Spleen (tissue), 11 donors: ENCODE measurements around the gene MDM4. TPM values are rescaled to one million over a fixed set of nuclear protein-coding genes. Genes with fewer than 3 reads are reported as not detected.
A peak's percentile ranks its signal among the peaks of the same experiment; 100 is the strongest.

ENCODE experiments used
- DNase-seq: peaks from one replicate; pipeline ENCODE4 v3.0.0-alpha.2; 2020
- H3K27ac ChIP-seq, 8 donors: fragments of 200-600 bp; sonication (generic) in 7 of 8; 1 replicate in 4 of 8; 2 replicates in 4 of 8; pipeline versions ENCODE4 v1.5.0 to v1.8.0; 2016 to 2021; ENCODE audit warnings: inconsistent platforms in 4 of 8, mild to moderate bottlenecking in 4 of 8, moderate library complexity in 1 of 8
- H3K27me3 ChIP-seq, 7 donors: fragments of 200-600 bp; sonication (generic) in 6 of 7; replicated peaks in 1 of 7; 1 replicate in 4 of 7; 2 replicates in 3 of 7; pipeline versions ENCODE4 v1.5.0 to v1.8.0; 2016 to 2021; ENCODE audit warnings: inconsistent platforms in 3 of 7, mild to moderate bottlenecking in 1 of 7
- H3K36me3 ChIP-seq, 6 donors: fragments of 200-600 bp; sonication (generic) in 5 of 6; 1 replicate in 4 of 6; 2 replicates in 2 of 6; pipeline versions ENCODE4 v1.5.0 to v1.8.0; 2016 to 2021; ENCODE audit warnings: inconsistent platforms in 2 of 6
- H3K4me1 ChIP-seq, 6 donors: fragments of 200-600 bp; sonication (generic) in 5 of 6; 1 replicate in 3 of 6; 2 replicates in 3 of 6; pipeline versions ENCODE4 v1.5.0 to v1.8.0; 2016 to 2021; ENCODE audit warnings: inconsistent platforms in 3 of 6
- H3K4me3 ChIP-seq, 8 donors: fragments of 200-600 bp; sonication (generic) in 7 of 8; 1 replicate in 4 of 8; 2 replicates in 4 of 8; pipeline versions ENCODE4 v1.5.0 to v1.8.0; 2016 to 2021; ENCODE audit warnings: inconsistent platforms in 4 of 8, mild to moderate bottlenecking in 4 of 8, moderate library complexity in 2 of 8
- H3K9me3 ChIP-seq, 8 donors: fragments of 200-600 bp; sonication (generic) in 7 of 8; 1 replicate in 4 of 8; 2 replicates in 4 of 8; pipeline versions ENCODE4 v1.5.0 to v1.8.0; 2016 to 2021; ENCODE audit warnings: inconsistent platforms in 4 of 8
- POLR2A ChIP-seq, 3 donors: fragments of 450-650 bp; IDR thresholded peaks; one replicate each; pipeline ENCODE4 v1.5.1; 2017; ENCODE audit warnings: antibody characterized with exemption in 3 of 3, mild to moderate bottlenecking in 1 of 3
- POLR2AphosphoS5 ChIP-seq, 3 donors: sonication (generic); formaldehyde crosslinking; IDR thresholded peaks; one replicate each; pipeline ENCODE4 v1.5.1; 2017; ENCODE audit warnings: antibody characterized with exemption in 3 of 3
- WGBS, 5 donors: extraction: QIAGEN DNeasy Blood & Tissue Kit in 3 of 5; methylation state at CpG; one replicate each; pipeline versions ENCODE4 v1.1.5 to v1.1.7; 2013 to 2018; 5-methylcytosine and 5-hydroxymethylcytosine counted together
- intact Hi-C: fragments of 100-400 bp; cut with DNase I; formaldehyde crosslinking; loops from one replicate; pipeline ENCODE4 v1.15.0; 2023; ENCODE audit warnings: low total_unique reads
- polyA plus RNA-seq, 3 donors: library from polyadenylated mRNA; stranded (reverse); fragments of 200-250 nt; gene quantifications; one replicate each; pipeline ENCODE4 v1.2.1, GENCODE V29; 2013
- total RNA-seq, 7 donors: library from RNA; depleted of rRNA in 3 of 7; stranded (reverse); fragments of >200 nt in 3 of 7; fragmentation: NEBNext Ultra II Directional in 4 of 7; extraction: Animal tissue kit (Norgen Biotek cat#: 25700) in 4 of 7; gene quantifications; one replicate each; pipeline versions ENCODE4 v1.1.0 to v1.2.1, GENCODE V29; 2016 to 2021
- TF ChIP-seq, protein P1 (sequence below), 11 experiments: fragments of 200-600 bp in 7 of 11; fragments of 450-650 bp in 4 of 11; sonication (generic) in 4 of 11; IDR thresholded peaks in 8 of 11; conservative IDR thresholded peaks in 3 of 11; 1 replicate in 7 of 11; 2 replicates in 4 of 11; pipeline versions ENCODE4 v1.4.0 to v1.8.0; 2016 to 2021; ENCODE audit warnings: antibody characterized with exemption in 11 of 11, inconsistent platforms in 4 of 11, mild to moderate bottlenecking in 1 of 11
- donor health status: healthy with polysubstance abuse.
- donor health status: DM: no; HTN: no; CAD: no; lungs with moderate emphysema.
- donor health status: DM: no; HTN: no; CAD: no.
- donor health status: Bipolar disorder and iron deficiency.
- donor health status: healthy.
- donor health status: DM: no; HTN: no; CAD: no.
- donor health status: DM: yes; HTN: yes; CAD: no.

Gene MDM4
- total and polyA plus RNA-seq, 10 donors, result 10.6 to 192 (median 157) TPM

DNA sequence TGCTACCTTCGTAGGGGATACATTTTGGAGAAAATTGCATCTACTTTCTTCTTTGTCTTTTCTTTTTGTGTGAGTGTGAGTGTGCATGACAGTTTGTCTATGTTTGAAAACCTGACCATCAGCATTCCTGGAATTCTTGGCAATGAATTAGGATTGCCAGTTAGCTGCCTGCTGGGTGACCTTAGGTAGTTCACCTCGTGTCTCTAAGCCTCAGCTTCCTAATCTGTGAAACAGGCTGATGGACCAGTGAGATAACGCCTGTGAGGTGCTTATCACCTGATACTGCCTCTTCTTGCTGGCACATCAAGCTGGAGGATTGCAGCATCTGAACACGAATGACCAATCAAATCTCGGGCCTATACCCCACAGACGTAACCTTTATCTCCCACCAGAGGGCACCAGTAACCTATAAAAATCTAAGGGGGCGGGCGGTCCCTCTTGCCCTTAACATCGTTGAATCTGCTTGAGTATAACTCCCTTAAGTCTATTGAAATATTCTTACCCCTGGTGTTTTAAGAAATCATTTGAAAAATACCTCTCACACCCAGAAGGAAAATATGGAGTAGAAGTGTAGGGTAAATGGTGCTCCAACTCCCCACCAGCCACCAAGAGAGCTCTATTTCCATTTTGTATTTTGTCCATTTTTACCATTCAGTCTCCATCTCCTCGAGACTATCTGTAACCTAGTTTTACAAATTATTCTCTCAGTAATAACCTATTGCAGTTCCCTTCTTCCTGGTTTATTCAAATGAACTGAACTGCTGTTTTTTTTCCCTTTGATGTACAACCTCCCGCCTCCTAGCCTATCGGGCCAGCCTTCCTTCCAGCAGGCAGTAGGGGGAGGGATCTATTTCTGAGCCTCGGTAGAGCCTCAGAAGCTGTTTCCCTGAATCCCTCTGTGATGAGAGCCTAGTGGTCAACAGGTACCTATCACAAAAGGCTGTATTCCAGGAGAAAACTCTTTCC, 49.7 kb downstream of the MDM4 start:
- H3K27ac ChIP-seq, result peak overlapping the region in 3 of 8 donors; percentile 53 to 72 (median 66)
- no peak overlapping the region for H3K4me3 ChIP-seq
- H3K27me3 ChIP-seq, result no peaks in the 10 kb centered on the region
- peaks cover 0 to 86% (median 16%) of the 10 kb centered on the region in 6 donors for H3K36me3 ChIP-seq
- WGBS, 5 donors, result 30 to 41% (median 37%) methylated on average over 13 of the region's 13 CpGs
- peaks cover 11 to 38% (median 18%) of the 10 kb centered on the region in 6 donors for H3K4me1 ChIP-seq
- intact Hi-C loops, result loop anchor here (5.0 kb wide), 2 partner anchors 196 to 241 kb away; no protein-coding TSS in a partner anchor
- TF ChIP-seq POLR2A (IDR thresholded peaks at IDR 0.05), result no peak
- TF ChIP-seq POLR2AphosphoS5 (IDR thresholded peaks at IDR 0.05), result no peak
- TF ChIP-seq, protein P1, sequence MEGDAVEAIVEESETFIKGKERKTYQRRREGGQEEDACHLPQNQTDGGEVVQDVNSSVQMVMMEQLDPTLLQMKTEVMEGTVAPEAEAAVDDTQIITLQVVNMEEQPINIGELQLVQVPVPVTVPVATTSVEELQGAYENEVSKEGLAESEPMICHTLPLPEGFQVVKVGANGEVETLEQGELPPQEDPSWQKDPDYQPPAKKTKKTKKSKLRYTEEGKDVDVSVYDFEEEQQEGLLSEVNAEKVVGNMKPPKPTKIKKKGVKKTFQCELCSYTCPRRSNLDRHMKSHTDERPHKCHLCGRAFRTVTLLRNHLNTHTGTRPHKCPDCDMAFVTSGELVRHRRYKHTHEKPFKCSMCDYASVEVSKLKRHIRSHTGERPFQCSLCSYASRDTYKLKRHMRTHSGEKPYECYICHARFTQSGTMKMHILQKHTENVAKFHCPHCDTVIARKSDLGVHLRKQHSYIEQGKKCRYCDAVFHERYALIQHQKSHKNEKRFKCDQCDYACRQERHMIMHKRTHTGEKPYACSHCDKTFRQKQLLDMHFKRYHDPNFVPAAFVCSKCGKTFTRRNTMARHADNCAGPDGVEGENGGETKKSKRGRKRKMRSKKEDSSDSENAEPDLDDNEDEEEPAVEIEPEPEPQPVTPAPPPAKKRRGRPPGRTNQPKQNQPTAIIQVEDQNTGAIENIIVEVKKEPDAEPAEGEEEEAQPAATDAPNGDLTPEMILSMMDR (IDR thresholded peaks at IDR 0.05 in 8 of 11, conservative IDR thresholded peaks at IDR 0.05 in 3 of 11), result peak; percentile 64 to 86 (median 79)
- no peaks in the 10 kb centered on the region for H3K9me3 ChIP-seq
- no peak for DNase-seq

- no peak for TF ChIP-seq POLR2A (IDR thresholded peaks at IDR 0.05)
- no peak for TF ChIP-seq POLR2AphosphoS5 (IDR thresholded peaks at IDR 0.05)
- TF ChIP-seq, protein P1 (IDR thresholded peaks at IDR 0.05 in 8 of 11, conservative IDR thresholded peaks at IDR 0.05 in 3 of 11), result no peak
- no peak overlapping the region for H3K4me3 ChIP-seq
- DNase-seq, result no peak
- H3K27me3 ChIP-seq, result no peaks in the 10 kb centered on the region
- intact Hi-C loops, result loop anchor here (5.0 kb wide), 2 partner anchors 196 to 241 kb away; no protein-coding TSS in a partner anchor
- WGBS, 5 donors, result 88 to 95% (median 91%) methylated on average over 6 of the region's 6 CpGs
- H3K27ac ChIP-seq, result no peak overlapping the region
- peaks cover 0 to 85% (median 17%) of the 10 kb centered on the region in 6 donors for H3K36me3 ChIP-seq
- no peaks in the 10 kb centered on the region for H3K9me3 ChIP-seq
- H3K4me1 ChIP-seq, result peaks cover 11 to 38% (median 18%) of the 10 kb centered on the region in 6 donors
Measured at GRCh38 chr1:204566583-204566955, 50.4 kb downstream of the MDM4 start.

DNA sequence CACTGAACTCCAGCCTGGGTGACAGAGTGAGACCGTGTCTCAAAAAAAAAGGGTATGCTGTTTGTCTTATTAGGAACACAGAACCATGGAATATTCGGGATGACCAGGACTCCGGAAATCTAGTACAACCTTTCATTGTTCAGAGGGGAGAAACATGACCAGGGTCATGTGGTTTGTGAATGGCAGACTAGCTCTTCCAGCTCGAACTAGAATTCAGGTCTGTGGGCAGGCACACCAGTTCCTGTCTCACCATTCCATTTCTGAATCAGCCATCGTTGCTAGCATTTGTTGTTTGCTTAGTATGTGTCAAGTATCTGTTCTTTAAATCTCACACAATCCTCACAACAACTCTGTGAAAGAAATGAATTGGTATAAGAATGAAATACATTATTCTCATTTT, 50.9 kb downstream of the MDM4 start:
- intact Hi-C loops, result loop anchor here (5.0 kb wide), 2 partner anchors 195 to 240 kb away; no protein-coding TSS in a partner anchor
- Histone ChIP-seq H3K9me3 (no peaks in the 10 kb centered on the region), H3K36me3 (peaks cover 0 to 85% (median 15%) of the 10 kb centered on the region in 6 donors), H3K27ac (no peak overlapping the region), H3K4me3 (no peak overlapping the region), H3K4me1 (peaks cover 11 to 38% (median 18%) of the 10 kb centered on the region in 6 donors), H3K27me3 (no peaks in the 10 kb centered on the region)
- DNase-seq, result no peak
- no peak for TF ChIP-seq POLR2AphosphoS5 (IDR thresholded peaks at IDR 0.05)
- no peak for TF ChIP-seq POLR2A (IDR thresholded peaks at IDR 0.05)
- TF ChIP-seq, protein P1 (IDR thresholded peaks at IDR 0.05 in 8 of 11, conservative IDR thresholded peaks at IDR 0.05 in 3 of 11), result no peak
- 78 to 90% (median 79%) methylated on average over 5 of the region's 5 CpGs for WGBS, 5 donors
